ENCODE data around the gene XCL2.
"Not testable (repeated sequence)": the region's sequence is repeated elsewhere in the genome, so short reads cannot be mapped to it uniquely, and the experiment has no call there.

XCL2 gene

GRCh38 chr1:168555508-168556046 is 11.8 kb upstream of the XCL2 start:
- no peak for DNase-seq

GRCh38 chr1:168554603-168555483 is 11.0 kb upstream of the XCL2 start:
- DNase-seq = no peak

- DNase-seq = no peak
These were observed 10.1 kb upstream of the XCL2 start for GRCh38 chr1:168553680-168554553.

- no peak for DNase-seq
These were observed 9.2 kb upstream of the XCL2 start for GRCh38 chr1:168552961-168553360.

GRCh38 chr1:168551688-168552087 is 7.9 kb upstream of the XCL2 start:
- no peak for DNase-seq

GRCh38 chr1:168550971-168551370 is 7.2 kb upstream of the XCL2 start:
- no peak for DNase-seq

GRCh38 chr1:168546553-168546895 is 2.7 kb upstream of the XCL2 start:
- DNase-seq = not testable (repeated sequence)

- DNase-seq = not testable (repeated sequence)
These were observed 2.1 kb upstream of the XCL2 start for GRCh38 chr1:168545678-168546552.

GRCh38 chr1:168542978-168543377 is 819 bp downstream of the XCL2 start:
- not testable (repeated sequence) for DNase-seq

GRCh38 chr1:168540798-168541197 is 3.0 kb downstream of the XCL2 start:
- DNase-seq = not testable (repeated sequence)

GRCh38 chr1:168535536-168535935 is 8.3 kb downstream of the XCL2 start:
- DNase-seq = no peak

GRCh38 chr1:168531615-168532345 is 12.0 kb downstream of the XCL2 start:
- no peak for DNase-seq

- DNase-seq = no peak
These were observed 14.3 kb downstream of the XCL2 start for GRCh38 chr1:168529518-168529917.

GRCh38 chr1:168521401-168522000 is 22.3 kb downstream of the XCL2 start:
- DNase-seq = no peak

- no peak for DNase-seq
These were observed 23.0 kb downstream of the XCL2 start for GRCh38 chr1:168520832-168521231.

- no peak for DNase-seq
These were observed 23.6 kb downstream of the XCL2 start for GRCh38 chr1:168520052-168520751.

- DNase-seq = no peak
These were observed 25.0 kb downstream of the XCL2 start for GRCh38 chr1:168518813-168519212.

- DNase-seq = no peak
These were observed 25.6 kb downstream of the XCL2 start for GRCh38 chr1:168518201-168518689.

GRCh38 chr1:168514455-168514854 is 29.3 kb downstream of the XCL2 start:
- DNase-seq = no peak

GRCh38 chr1:168513656-168514404 is 30.0 kb downstream of the XCL2 start:
- no peak for DNase-seq
